GM21723 (cell line): Measurements from ENCODE around the gene SLC12A3.

Source experiments
- ATAC-seq: cut with Tn5 transposase; IDR thresholded peaks from one replicate; pipeline ENCODE4 v1.9.1; 2021; ENCODE audit warnings: mild to moderate bottlenecking, moderate library complexity; ENCODE audit not compliant: unreplicated experiment

SLC12A3 gene

GRCh38 chr16:56938664-56939513 is 73.9 kb downstream of the SLC12A3 start:
- ATAC-seq: no peak

GRCh38 chr16:56939801-56940200 is 74.8 kb downstream of the SLC12A3 start:
- ATAC-seq: no peak

- no peak for ATAC-seq
Measured at GRCh38 chr16:56941092-56941491, 76.1 kb downstream of the SLC12A3 start.

- ATAC-seq: no peak
Measured at GRCh38 chr16:56941856-56942331, 76.9 kb downstream of the SLC12A3 start.

DNA sequence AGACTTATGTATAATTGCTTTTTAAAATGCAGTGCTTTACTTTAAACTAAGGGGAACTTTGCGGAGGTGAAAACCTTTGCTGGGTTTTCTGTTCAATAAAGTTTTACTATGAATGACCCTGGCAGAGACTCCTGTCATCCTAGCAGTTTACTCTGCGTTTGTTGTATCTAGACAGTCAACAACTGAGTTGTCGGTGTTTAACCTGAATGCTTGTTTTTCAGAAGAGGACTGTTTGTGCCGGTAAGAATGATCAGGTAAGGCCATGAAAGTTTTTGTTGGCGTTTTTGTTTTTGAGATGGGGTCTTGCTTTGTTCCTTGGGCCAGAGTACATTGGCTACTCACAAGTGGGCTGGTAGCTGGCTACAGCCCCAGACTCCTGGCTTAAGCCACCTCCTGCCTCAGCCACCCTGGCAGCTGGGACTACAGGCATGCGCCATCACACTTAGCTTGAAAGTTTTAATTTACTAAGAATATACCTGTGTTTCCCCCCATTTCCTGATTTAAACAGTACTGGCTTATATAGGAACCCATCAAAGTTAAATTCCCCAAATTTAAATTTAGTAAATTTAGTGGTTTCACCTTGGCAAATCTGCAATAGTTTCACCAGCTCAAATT is 78.9 kb downstream of the SLC12A3 start:
- no peak for ATAC-seq

GRCh38 chr16:56944954-56945839 is 80.2 kb downstream of the SLC12A3 start:
- no peak for ATAC-seq

DNA sequence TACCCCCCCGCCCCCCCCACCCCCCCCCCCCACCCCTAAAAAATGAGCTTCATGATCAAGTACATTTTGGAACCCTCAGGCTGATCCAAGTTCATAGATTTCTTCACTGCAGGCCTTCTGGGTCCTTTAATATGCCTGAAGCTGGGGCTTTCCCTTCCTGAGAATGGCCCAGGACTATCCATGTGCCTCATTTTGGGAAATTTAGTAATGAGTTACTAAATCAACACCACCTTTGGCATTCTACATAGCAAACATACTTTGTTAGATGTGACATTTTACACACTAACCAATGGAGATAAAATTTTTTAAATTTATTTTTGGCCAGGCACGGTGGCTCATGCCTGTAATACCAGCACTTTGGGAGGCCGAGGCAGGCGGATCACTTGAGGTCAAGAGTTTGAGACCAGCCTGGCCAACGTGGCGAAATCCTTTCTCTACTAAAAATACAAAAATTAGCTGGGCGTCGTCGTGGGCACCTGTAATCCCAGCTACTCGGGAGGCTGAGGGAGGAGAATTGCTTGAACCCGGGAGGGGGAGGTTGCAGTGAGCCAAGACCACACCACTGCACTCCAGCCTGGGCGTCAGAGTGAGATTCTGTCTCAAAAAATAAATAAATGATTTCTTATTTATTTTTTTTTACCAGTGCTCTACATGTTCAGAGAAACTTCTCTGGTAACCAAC is 81.0 kb downstream of the SLC12A3 start:
- ATAC-seq: no peak

DNA sequence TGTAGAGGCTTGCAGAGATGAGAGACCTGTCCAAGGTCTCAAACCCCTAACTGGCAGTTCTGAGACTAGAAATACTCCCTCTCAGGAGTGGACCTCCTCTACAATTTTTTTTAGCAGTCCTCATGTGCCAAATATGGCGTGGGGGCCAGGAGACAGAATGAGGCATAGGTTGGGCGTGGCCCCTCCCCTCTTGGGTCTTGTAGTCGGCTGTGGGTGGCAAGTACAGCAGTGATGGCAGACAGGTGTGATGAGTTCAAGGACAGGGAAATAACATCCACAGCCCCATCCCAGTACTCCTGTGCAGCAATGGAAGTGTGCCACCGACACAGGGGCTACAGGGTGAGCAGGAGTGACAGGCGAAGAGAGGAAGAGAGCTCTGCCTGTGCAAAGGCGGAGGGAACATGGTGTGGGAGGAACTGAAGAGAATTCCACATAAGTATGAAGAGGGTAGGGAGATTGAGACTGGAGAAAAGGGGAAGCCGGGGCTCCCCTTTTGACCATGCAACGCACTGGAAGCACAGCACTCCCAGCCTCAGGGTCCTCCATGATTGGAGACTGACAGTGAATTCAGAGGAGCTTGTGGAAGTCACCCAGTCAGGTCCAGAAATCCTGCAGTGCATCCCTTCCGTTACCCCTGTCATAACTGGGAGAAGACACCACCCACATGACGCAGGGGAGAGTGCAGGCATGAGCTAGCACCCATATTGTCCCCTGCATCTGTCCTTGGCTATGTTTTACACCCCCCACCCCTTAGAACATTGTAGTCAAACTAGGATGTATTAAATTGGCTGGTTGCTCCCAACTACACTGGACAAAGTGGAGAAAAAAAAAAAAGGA is 82.0 kb downstream of the SLC12A3 start:
- ATAC-seq: no peak

DNA sequence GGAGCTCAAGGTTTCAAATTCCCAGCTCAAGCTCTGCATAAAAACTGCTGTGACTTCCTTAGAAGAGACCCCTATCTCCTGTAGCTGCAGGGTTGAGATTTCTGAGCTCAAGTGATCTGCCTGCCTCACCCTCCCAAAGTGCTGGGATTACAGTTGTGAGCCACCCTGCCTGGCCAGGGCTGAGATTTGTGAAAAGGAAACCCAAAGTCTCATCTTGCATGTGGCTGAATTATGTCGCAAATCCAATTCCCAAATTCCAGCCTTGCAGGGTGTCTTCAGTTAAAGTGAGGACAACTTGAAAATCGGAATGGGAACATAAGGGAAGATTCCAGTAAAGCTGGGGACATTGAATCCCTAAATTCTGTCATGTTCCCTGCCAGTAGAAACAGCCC is 82.6 kb downstream of the SLC12A3 start:
- no peak for ATAC-seq

- ATAC-seq: no peak
Measured at GRCh38 chr16:56948234-56948633, 83.2 kb downstream of the SLC12A3 start.

- no peak for ATAC-seq
Measured at GRCh38 chr16:56950051-56950450, 85.0 kb downstream of the SLC12A3 start.

DNA sequence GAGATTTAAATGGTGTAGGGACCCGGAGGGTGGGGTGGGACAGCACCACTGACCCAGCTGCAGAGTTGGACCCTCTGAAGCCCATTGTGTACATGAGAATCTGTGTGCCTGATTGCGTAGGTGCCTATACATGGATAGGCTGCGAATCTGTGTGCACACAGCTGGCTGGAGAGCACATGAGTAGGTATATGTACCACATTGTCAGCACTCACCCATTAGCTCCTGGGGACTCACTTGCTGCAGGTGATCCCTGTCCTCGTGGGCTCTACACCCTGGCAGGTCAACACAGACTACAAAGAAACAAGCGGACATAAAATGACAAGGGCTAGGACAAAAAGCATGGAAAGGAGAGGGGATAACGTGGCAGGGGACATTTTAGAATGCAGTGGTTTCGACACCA is 85.4 kb downstream of the SLC12A3 start:
- no peak for ATAC-seq

- peak; percentile 54 for ATAC-seq
Measured at GRCh38 chr16:56950881-56951771, 86.1 kb downstream of the SLC12A3 start.

DNA sequence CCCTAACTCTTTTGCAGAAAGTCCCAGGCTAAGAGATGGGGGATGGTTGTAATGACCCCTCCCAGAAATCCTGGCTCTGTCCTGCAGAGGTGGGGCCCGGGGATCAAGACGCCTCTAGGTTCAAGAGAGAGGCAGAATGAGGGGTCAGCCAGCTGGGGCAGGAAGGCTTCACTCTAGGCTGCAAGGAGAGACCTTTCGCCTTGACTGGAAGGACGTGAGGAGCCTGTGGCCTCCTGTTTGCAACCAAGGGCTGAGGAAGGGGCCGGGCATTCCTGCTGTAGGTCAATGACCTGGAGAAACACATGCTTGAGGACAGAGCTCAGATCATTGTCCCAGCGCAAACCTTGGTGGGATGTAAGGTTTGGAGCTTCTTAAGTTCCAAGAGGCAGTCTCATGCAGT is 88.0 kb downstream of the SLC12A3 start:
- ATAC-seq: no peak

GRCh38 chr16:56956076-56956475 is 91.1 kb downstream of the SLC12A3 start:
- no peak for ATAC-seq

GRCh38 chr16:56956756-56957155 is 91.7 kb downstream of the SLC12A3 start:
- ATAC-seq: no peak

DNA sequence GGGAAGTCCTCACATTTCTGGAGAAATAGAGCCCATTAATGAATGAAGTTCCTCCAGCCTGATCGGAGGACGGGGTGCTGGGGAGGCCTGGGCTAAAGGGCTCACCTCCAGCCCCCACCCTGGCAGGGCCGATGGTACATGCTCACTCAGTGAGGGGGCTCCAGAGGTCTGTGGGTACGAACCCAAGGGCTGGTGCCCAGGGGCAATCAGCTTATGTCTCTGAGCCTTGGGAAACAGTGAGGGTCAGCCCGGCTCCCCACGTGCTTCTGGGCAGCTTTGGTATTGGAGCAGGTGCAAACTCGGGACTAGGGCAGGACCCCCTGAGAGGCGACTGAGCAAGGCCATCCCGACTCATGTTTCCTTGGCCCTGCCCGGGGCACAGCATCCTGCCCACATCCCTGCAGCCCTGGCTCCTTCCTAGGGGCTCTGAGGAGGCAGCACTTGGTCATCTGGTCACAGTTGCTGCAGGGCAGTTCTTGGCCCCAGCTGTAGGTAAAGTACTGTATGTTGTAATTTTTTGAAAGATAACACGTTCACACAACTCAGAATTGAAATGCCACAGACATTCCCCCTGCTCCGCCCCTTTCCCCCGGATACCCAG is 95.8 kb downstream of the SLC12A3 start:
- ATAC-seq: no peak

- no peak for ATAC-seq
Measured at GRCh38 chr16:56961386-56961785, 96.4 kb downstream of the SLC12A3 start.
